Motor neuron (in vitro differentiated cells): ENCODE results near the gene BARX1. TPM values are rescaled to one million over a fixed set of nuclear protein-coding genes. Genes with fewer than 3 reads are reported as not detected.

Experiments
- ATAC-seq, 8 experiments: fragments of 200-7000 bp; cut with Tn5 transposase; replicated peaks in 6 of 8; 2 replicates each; pipeline ENCODE4 v1.8.0; 2021; ENCODE audit warnings: mild to moderate bottlenecking in 8 of 8, moderate library complexity in 8 of 8
- H3K27ac ChIP-seq, 2 donors: fragments of 250-450 bp; sonication (Bioruptor Pico); 2 replicates each; pipeline ENCODE4 v1.9.0; 2021; ENCODE audit warnings: antibody characterized with exemption in 2 of 2, mild to moderate bottlenecking in 2 of 2, moderate library complexity in 1 of 2
- H3K4me1 ChIP-seq, 2 donors: fragments of 250-450 bp; sonication (Bioruptor Pico); replicated peaks in 1 of 2; 2 replicates each; pipeline ENCODE4 v1.6.1; 2021; ENCODE audit warnings: antibody characterized with exemption in 2 of 2, mild to moderate bottlenecking in 2 of 2, moderate library complexity in 1 of 2
- H3K4me3 ChIP-seq, 5 donors: fragments of 250-450 bp; sonication (Bioruptor Pico); 2 replicates each; pipeline ENCODE4 v1.9.0; 2021; ENCODE audit warnings: antibody characterized with exemption in 5 of 5, mild to moderate bottlenecking in 5 of 5, moderate library complexity in 4 of 5
- WGBS, 10 experiments: fragments of 450-650 bp; shearing (Covaris generic); methylation state at CpG; one replicate each; pipeline ENCODE4 v1.0.0; 2022; 5-methylcytosine and 5-hydroxymethylcytosine counted together
- in situ Hi-C, 9 experiments: fragments of 400-800 bp; cut with MboI; loops; one replicate each; pipeline ENCODE4 v1.15.0; 2021; ENCODE audit warnings: low sequenced_read_pairs in 9 of 9, low pct_unique_long_range_greater_than_20kb in 2 of 9; ENCODE audit not compliant: unreplicated experiment in 9 of 9
- total RNA-seq, 8 experiments: library from RNA; unstranded; fragments of 300-600 nt; gene quantifications; 2 replicates each; pipeline versions ENCODE4 v1.2.3 to v1.2.4, GENCODE V29; 2022

BARX1 gene
- total RNA-seq, 8 experiments from 2014 or later, result 0.21 to 0.57 (median 0.25) TPM; not detected in 4

DNA sequence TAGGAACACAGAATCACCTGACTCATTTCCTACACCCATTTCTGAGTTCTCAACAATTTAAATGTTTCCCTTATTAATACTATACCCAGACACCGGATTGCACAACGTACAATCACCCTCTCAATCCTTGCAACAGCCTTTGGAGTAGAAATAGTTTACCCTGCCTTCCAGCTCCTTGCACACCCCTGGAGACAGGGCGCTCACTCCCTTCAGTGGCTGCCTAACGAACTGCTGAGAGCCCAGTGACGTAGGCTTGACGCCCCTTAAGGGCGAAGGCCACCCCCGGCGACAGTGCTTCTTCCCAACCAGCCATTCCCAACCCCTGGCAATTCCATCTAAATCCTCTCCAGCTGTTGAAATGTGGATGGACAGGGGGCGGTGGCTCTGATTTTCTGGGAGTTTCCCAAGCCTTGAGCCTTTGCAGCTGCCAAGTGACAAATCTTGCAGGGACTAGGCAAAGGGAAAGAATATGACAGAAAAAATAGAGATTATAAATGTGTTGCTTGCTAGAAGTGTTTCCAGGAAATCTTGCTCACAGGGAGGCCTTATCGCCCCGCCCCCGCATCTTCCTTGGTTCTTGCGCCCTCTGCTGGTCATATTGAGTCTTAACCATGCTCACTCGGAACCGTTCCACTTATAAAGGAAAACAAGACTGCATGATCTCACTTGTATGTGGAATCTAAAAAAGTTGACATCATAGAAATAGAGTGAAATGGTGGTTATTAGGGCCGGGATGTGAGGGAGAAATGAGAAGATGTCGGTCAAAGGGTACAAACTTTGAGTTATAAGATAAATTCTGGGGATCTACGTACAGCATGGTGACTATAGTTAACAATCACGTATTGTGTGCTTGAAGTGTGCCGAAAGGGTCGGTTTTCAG, 7.6 kb upstream of the BARX1 start:
- WGBS, 10 experiments, result 0 to 63% (median 18%) methylated on average over 4 to 17 of the region's 22 CpGs
- Histone ChIP-seq H3K4me1 (peaks cover 5 to 11% of the 10 kb centered on the region in 2 donors), H3K27ac (no peak overlapping the region), H3K4me3 (no peak overlapping the region)
- in situ Hi-C loops, result loop anchor here in 5 of 9 experiments (10.0 to 25.0 kb wide), 3 partner anchors 276 to 800 kb away; no protein-coding TSS in a partner anchor
- ATAC-seq, result peak; percentile 69 to 88 (median 84)

DNA sequence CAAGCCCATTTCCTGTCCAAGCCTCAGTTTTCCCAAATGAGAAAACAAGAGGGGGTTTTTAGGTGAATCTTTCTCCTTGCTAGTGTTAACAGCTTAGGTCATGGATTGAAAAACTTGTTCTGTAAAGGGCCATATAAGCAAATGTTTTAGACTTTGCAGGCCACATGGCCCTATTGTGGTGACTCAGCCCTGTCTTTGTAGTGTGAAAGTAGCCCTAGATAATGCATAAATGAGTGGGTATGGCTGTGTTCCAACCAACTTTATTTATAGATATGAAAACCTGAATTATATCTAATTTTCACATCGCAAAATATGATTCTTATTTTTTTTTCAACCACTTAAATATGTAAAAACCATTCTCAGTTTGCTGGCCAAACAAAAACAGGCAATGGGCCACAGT, 6.9 kb upstream of the BARX1 start:
- Histone ChIP-seq H3K4me1 (peaks cover 5 to 11% of the 10 kb centered on the region in 2 donors), H3K27ac (no peak overlapping the region), H3K4me3 (no peak overlapping the region)
- ATAC-seq, result peak in 1 of 8 experiments; percentile 9
- in situ Hi-C loops, result loop anchor here in 5 of 9 experiments (10.0 to 25.0 kb wide), 3 partner anchors 275 to 800 kb away; no protein-coding TSS in a partner anchor
- WGBS, 10 experiments, result 20 to 64% (median 50%) methylated on average over 1 of the region's 1 CpG; no CpG with 5 or more reads in 2 of the 10 experiments

- H3K27ac ChIP-seq, result no peak overlapping the region
- H3K4me1 ChIP-seq, result peaks cover 5 to 11% of the 10 kb centered on the region in 2 donors
- in situ Hi-C loops, result loop anchor here in 5 of 9 experiments (10.0 to 25.0 kb wide), 3 partner anchors 274 to 799 kb away; no protein-coding TSS in a partner anchor
- no peak for ATAC-seq
- H3K4me3 ChIP-seq, result no peak overlapping the region
- WGBS, 10 experiments, result 18 to 67% (median 52%) methylated on average over 2 to 5 of the region's 11 CpGs; no CpG with 5 or more reads in 6 of the 10 experiments
Observed at GRCh38 chr9:93960971-93961841, 6.1 kb upstream of the BARX1 start.

GRCh38 chr9:93960221-93960970, 5.2 kb upstream of the BARX1 start:
- no peak overlapping the region for H3K4me3 ChIP-seq
- H3K27ac ChIP-seq, result no peak overlapping the region
- peaks cover 5 to 11% of the 10 kb centered on the region in 2 donors for H3K4me1 ChIP-seq
- in situ Hi-C loops, result loop anchor here in 5 of 9 experiments (10.0 to 25.0 kb wide), 3 partner anchors 273 to 798 kb away; no protein-coding TSS in a partner anchor
- peak in 3 of 8 experiments; percentile 30 to 48 (median 40) for ATAC-seq
- 1 to 50% (median 10%) methylated on average over 5 to 20 of the region's 63 CpGs; no CpG with 5 or more reads in 4 of the 10 experiments for WGBS, 10 experiments

GRCh38 chr9:93959739-93960154, 4.6 kb upstream of the BARX1 start:
- in situ Hi-C loops, result loop anchor here in 6 of 9 experiments (10.0 to 25.0 kb wide), 3 partner anchors 272 to 797 kb away; no protein-coding TSS in a partner anchor
- 0 to 42% (median 12%) methylated on average over 1 to 10 of the region's 10 CpGs for WGBS, 10 experiments
- no peak overlapping the region for H3K27ac ChIP-seq
- no peak overlapping the region for H3K4me3 ChIP-seq
- ATAC-seq, result no peak
- H3K4me1 ChIP-seq, result peaks cover 5 to 13% of the 10 kb centered on the region in 2 donors

GRCh38 chr9:93958819-93959682, 3.9 kb upstream of the BARX1 start:
- ATAC-seq, result peak in 5 of 8 experiments; percentile 7 to 30 (median 11)
- in situ Hi-C loops, result loop anchor here in 5 of 9 experiments (10.0 to 25.0 kb wide), 3 partner anchors 272 to 797 kb away; no protein-coding TSS in a partner anchor
- Histone ChIP-seq H3K4me1 (peaks cover 5 to 19% of the 10 kb centered on the region in 2 donors), H3K4me3 (peak overlapping the region in 1 of 5 donors; percentile 6), H3K27ac (no peak overlapping the region)
- 0 to 30% (median 2%) methylated on average over 3 to 24 of the region's 66 CpGs; no CpG with 5 or more reads in 3 of the 10 experiments for WGBS, 10 experiments

GRCh38 chr9:93958121-93958818, 3.1 kb upstream of the BARX1 start:
- in situ Hi-C loops, result loop anchor here in 5 of 9 experiments (10.0 to 25.0 kb wide), 3 partner anchors 271 to 796 kb away; no protein-coding TSS in a partner anchor
- ATAC-seq, result peak in 4 of 8 experiments; percentile 13 to 27 (median 20)
- 13 to 15% methylated on average over 4 to 8 of the region's 49 CpGs; no CpG with 5 or more reads in 8 of the 10 experiments for WGBS, 10 experiments
- Histone ChIP-seq H3K4me1 (peaks cover 5 to 21% of the 10 kb centered on the region in 2 donors), H3K4me3 (peak overlapping the region in 1 of 5 donors; percentile 6), H3K27ac (no peak overlapping the region)

DNA sequence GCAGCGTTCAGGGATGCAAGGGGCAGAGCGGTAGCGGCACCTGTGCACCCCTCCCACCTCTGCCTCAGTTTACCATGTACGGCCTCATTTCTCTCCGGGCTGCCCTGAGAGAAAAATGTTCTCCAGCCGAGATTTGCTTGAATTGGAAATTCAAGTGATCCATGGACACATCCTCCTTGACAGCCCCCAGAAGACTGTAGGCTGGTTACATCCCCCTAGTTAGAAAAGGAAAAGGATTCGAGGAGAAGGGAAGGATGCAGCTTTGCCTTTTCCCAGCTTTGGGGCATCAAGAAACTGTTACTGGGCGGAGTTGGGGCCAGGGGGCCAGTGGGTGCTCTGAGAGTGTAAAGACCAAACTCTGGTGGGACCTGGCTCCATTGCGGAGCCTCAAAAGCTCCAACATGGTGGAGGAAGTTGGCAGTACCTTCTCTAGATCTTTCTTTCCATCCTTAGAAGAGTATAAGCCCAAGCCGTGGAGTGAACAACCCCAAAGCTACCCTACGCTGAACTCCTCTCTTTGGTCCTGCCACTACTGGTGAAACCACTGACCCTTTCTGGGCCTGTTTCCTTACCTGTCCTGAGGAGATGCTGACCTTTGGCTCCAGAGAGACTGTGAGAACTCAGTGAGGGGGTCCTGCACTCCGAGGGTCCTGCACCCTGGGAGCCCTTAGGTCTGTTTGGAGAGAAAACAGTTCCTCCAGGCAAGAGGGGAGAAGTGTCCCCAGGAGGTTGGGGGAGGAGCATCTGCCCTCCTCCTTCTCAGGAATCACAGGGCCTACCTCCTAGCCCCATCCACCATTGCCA, 1.0 kb upstream of the BARX1 start:
- no peak for ATAC-seq
- Histone ChIP-seq H3K27ac (no peak overlapping the region), H3K4me1 (peaks cover 5 to 30% of the 10 kb centered on the region in 2 donors), H3K4me3 (no peak overlapping the region)
- WGBS, 10 experiments, result 0 to 58% (median 46%) methylated on average over 3 to 9 of the region's 12 CpGs; no CpG with 5 or more reads in 4 of the 10 experiments
- in situ Hi-C loops, result loop anchor here in 5 of 9 experiments (10.0 to 25.0 kb wide), 3 partner anchors 269 to 794 kb away; no protein-coding TSS in a partner anchor

GRCh38 chr9:93954434-93955061, 607 bp downstream of the BARX1 start:
- in situ Hi-C loops, result loop anchor here in 5 of 9 experiments (10.0 to 25.0 kb wide), 3 partner anchors 267 to 792 kb away; no protein-coding TSS in a partner anchor
- H3K4me1 ChIP-seq, result peaks cover 5 to 35% of the 10 kb centered on the region in 2 donors
- peak in 2 of 8 experiments; percentile 1 to 6 for ATAC-seq
- H3K4me3 ChIP-seq, result peak overlapping the region; percentile 7 to 26 (median 17)
- WGBS, 10 experiments, result 0% methylated on average over 2 of the region's 67 CpGs; no CpG with 5 or more reads in 9 of the 10 experiments
- no peak overlapping the region for H3K27ac ChIP-seq
